Spinal cord (tissue), 10 donors: ENCODE data around the gene TRIM29. TPM values are rescaled to one million over a fixed set of nuclear protein-coding genes. Genes with fewer than 3 reads are reported as not detected.
A peak's percentile ranks its signal among the peaks of the same experiment; 100 is the strongest.

Experiments used
- DNase-seq, 6 donors: peaks; one replicate each; pipeline versions ENCODE4 v3.0.0 to v3.0.0-alpha.2; 2013 to 2015; ENCODE audit warnings: low spot score in 6 of 6, low read depth in 4 of 6
- H3K27ac ChIP-seq: one replicate; pipeline ENCODE4 v1.5.1; 2013; ENCODE audit warnings: low read depth, low read length, control low read depth
- H3K27me3 ChIP-seq: one replicate; pipeline ENCODE4 v1.6.1; 2013; ENCODE audit warnings: low read length; ENCODE audit not compliant: control insufficient read depth, insufficient read depth
- H3K36me3 ChIP-seq: one replicate; pipeline ENCODE4 v1.6.1; 2013; ENCODE audit warnings: low read length; ENCODE audit not compliant: control insufficient read depth, insufficient read depth
- H3K4me1 ChIP-seq: one replicate; pipeline ENCODE4 v1.6.1; 2013; ENCODE audit warnings: low read length; ENCODE audit not compliant: control insufficient read depth, insufficient read depth
- H3K4me3 ChIP-seq: one replicate; pipeline ENCODE4 v1.5.1; 2013; ENCODE audit warnings: low read depth, low read length, control low read depth
- H3K9me3 ChIP-seq: one replicate; pipeline ENCODE4 v1.6.1; 2013; ENCODE audit warnings: low read length; ENCODE audit not compliant: control insufficient read depth, insufficient read depth
- WGBS: methylation state at CpG from one replicate; pipeline ENCODE4 v1.1.5; 2013; ENCODE audit warnings: missing lambda C conversion rate; ENCODE audit not compliant: insufficient coverage; 5-methylcytosine and 5-hydroxymethylcytosine counted together
- polyA plus RNA-seq, 2 donors: library from polyadenylated mRNA; unstranded; fragments of 120-200 nt; gene quantifications; one replicate each; pipeline ENCODE4 v1.2.1, GENCODE V29; 2013; ENCODE audit not compliant: insufficient read length in 2 of 2
- total RNA-seq, 2 donors: library from RNA; depleted of rRNA in 1 of 2; stranded (reverse); fragments of 120-200 nt in 1 of 2; fragments of >200 nt in 1 of 2; gene quantifications; one replicate each; pipeline versions ENCODE4 v1.2.3 to v1.2.4, GENCODE V29; 2013 to 2014
- donor health status: healthy.

The TRIM29 gene
- total and polyA plus RNA-seq, 4 donors: 0.94 to 1.9 (median 1.5) TPM

GRCh38 chr11:120115272-120116000 is 22.5 kb downstream of the TRIM29 start:
- WGBS: 63% methylated on average over 15 of the region's 20 CpGs

GRCh38 chr11:120112174-120112796 is 25.6 kb downstream of the TRIM29 start:
- Histone ChIP-seq H3K27ac (no peak overlapping the region), H3K9me3 (no peaks in the 10 kb centered on the region), H3K36me3 (no peaks in the 10 kb centered on the region), H3K4me3 (no peak overlapping the region), H3K4me1 (peaks cover 18% of the 10 kb centered on the region), H3K27me3 (no peaks in the 10 kb centered on the region)
- DNase-seq: no peak
- WGBS: 80% methylated on average over 11 of the region's 15 CpGs

More at GRCh38 chr11:120115272-120116000, 22.5 kb downstream of the TRIM29 start:
- peaks cover 9% of the 10 kb centered on the region for H3K4me1 ChIP-seq
- DNase-seq: no peak
- H3K36me3 ChIP-seq: no peaks in the 10 kb centered on the region
- no peaks in the 10 kb centered on the region for H3K27me3 ChIP-seq
- H3K27ac ChIP-seq: no peak overlapping the region
- no peaks in the 10 kb centered on the region for H3K9me3 ChIP-seq
- no peak overlapping the region for H3K4me3 ChIP-seq

DNA sequence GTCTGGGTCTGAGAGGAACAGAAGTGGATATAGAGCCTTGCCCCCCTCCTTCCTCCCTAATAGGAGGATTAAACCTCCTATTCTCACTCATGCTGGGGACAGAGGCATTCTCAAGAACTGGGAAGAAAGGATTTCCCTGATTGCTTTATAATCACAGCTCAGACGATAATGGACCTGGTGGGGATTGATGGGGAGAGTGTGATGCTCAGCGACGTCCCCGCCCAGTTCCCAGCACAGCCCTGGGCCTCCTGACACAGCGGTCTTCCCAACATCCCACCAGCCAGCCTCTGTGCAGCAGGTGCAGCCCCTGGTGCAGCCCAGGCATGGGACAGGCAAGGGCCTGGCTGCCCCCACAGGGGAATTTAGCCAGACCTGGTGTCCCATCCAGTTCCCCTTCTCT is 28.4 kb downstream of the TRIM29 start:
- WGBS: 57% methylated on average over 4 of the region's 5 CpGs
- DNase-seq: no peak
- Histone ChIP-seq H3K9me3 (no peaks in the 10 kb centered on the region), H3K4me1 (peaks cover 18% of the 10 kb centered on the region), H3K36me3 (no peaks in the 10 kb centered on the region), H3K4me3 (no peak overlapping the region), H3K27ac (no peak overlapping the region), H3K27me3 (no peaks in the 10 kb centered on the region)

DNA sequence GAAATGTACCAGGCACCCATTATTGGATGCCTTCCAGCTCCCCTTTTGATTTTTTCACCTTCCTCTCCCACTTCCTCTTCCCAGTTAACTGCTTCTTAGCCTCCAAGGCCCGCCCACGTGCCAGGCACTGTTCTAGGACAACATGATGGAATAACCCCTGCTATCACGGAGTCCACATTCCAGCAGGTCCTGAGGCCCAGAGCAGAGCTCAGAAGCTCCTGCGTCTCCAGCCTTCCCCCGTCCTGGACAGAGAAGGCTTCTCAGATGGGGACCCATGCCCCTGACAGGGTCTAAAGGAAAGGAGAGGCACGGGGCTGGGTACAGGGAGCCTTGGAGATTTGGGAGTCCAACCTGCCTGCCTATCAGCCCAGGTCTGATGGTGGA is 29.1 kb downstream of the TRIM29 start:
- no peak for DNase-seq
- WGBS: 55% methylated on average over 5 of the region's 6 CpGs
- no peaks in the 10 kb centered on the region for H3K36me3 ChIP-seq
- no peaks in the 10 kb centered on the region for H3K27me3 ChIP-seq
- H3K9me3 ChIP-seq: no peaks in the 10 kb centered on the region
- H3K27ac ChIP-seq: no peak overlapping the region
- H3K4me1 ChIP-seq: peaks cover 18% of the 10 kb centered on the region
- no peak overlapping the region for H3K4me3 ChIP-seq

DNA sequence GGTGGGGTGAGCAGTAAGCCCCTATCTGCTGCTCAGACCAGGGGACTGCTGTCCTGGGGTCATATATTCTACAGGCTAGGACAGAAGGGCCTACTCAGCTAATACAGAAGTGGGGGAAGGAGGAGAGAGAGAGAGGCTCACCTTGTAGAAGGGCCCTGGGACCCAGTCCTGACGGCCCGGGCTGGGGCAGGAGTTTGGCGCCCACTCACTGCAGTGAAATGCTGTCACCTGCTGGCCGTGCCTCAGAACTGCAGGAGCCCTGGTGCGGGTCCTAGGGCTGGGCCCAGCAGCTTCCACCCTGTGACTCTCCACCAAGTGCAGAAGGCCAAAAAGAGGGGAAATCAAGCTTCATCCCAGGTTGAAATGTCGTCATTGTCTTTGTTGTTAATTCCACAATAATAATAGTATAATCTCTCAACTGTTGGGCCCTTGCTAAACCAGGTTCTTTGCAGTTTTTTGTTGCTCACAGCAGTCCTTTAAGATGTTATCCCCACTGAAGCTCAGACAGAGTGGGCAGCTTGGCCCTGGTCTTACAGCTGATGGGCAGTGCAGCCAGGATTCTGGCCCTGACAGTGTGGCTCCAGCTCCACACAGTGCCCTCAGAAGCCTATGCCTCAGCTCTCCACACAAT is 29.6 kb downstream of the TRIM29 start:
- Histone ChIP-seq H3K4me1 (peaks cover 13% of the 10 kb centered on the region), H3K36me3 (no peaks in the 10 kb centered on the region), H3K27ac (no peak overlapping the region), H3K4me3 (no peak overlapping the region), H3K9me3 (no peaks in the 10 kb centered on the region), H3K27me3 (no peaks in the 10 kb centered on the region)
- DNase-seq: peak in 3 of 6 donors; percentile 47 to 91 (median 81)
- 0% methylated on average over 5 of the region's 6 CpGs for WGBS

- Histone ChIP-seq H3K27me3 (no peaks in the 10 kb centered on the region), H3K36me3 (no peaks in the 10 kb centered on the region), H3K27ac (no peak overlapping the region), H3K4me1 (peaks cover 12% of the 10 kb centered on the region), H3K4me3 (no peak overlapping the region), H3K9me3 (no peaks in the 10 kb centered on the region)
- 59% methylated on average over 6 of the region's 6 CpGs for WGBS
- DNase-seq: no peak
These were observed 30.2 kb downstream of the TRIM29 start for GRCh38 chr11:120107692-120108091.

GRCh38 chr11:120106354-120107150 is 31.4 kb downstream of the TRIM29 start:
- no peaks in the 10 kb centered on the region for H3K27me3 ChIP-seq
- H3K27ac ChIP-seq: no peak overlapping the region
- no peaks in the 10 kb centered on the region for H3K36me3 ChIP-seq
- no peak overlapping the region for H3K4me3 ChIP-seq
- no peak for DNase-seq
- WGBS: 90% methylated on average over 11 of the region's 11 CpGs
- H3K9me3 ChIP-seq: no peaks in the 10 kb centered on the region
- peaks cover 12% of the 10 kb centered on the region for H3K4me1 ChIP-seq

DNA sequence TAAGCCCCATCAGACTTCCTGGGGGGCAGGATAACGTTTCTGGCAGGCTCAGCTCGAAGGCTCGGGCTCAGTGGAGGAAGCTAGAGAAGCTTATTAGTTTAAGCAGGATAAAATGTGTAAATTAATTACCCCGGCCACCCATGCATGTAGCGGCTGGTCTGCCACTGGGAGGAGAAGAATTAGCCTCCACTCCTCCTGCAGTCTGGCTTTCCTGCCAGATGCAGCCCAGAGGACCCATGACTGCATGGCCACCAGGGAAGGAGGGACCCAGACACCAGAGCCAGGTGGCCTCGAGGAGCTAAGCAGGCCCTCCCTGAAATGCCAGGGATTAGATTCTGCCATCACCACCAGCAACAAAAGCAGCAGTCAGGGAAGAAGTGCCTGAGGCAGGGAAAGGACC is 32.3 kb downstream of the TRIM29 start:
- H3K9me3 ChIP-seq: no peaks in the 10 kb centered on the region
- DNase-seq: peak in 1 of 6 donors; percentile 47
- H3K4me3 ChIP-seq: no peak overlapping the region
- no peaks in the 10 kb centered on the region for H3K36me3 ChIP-seq
- H3K27ac ChIP-seq: no peak overlapping the region
- 44% methylated on average over 5 of the region's 6 CpGs for WGBS
- peaks cover 12% of the 10 kb centered on the region for H3K4me1 ChIP-seq
- no peaks in the 10 kb centered on the region for H3K27me3 ChIP-seq

- no peaks in the 10 kb centered on the region for H3K9me3 ChIP-seq
- no peak for DNase-seq
These were observed 33.8 kb downstream of the TRIM29 start for GRCh38 chr11:120104041-120104565.

More at GRCh38 chr11:120104041-120104565, 33.8 kb downstream of the TRIM29 start:
- Histone ChIP-seq H3K36me3 (no peaks in the 10 kb centered on the region), H3K27ac (no peak overlapping the region), H3K27me3 (no peaks in the 10 kb centered on the region), H3K4me3 (no peak overlapping the region), H3K4me1 (peaks cover 14% of the 10 kb centered on the region)
- WGBS: 54% methylated on average over 10 of the region's 15 CpGs
